ENCODE measurements around the gene LMF2.
"Not testable (repeated sequence)": the region's sequence is repeated elsewhere in the genome, so short reads cannot be mapped to it uniquely, and the experiment has no call there.

LMF2 gene

GRCh38 chr22:50507421-50507990, at the start of gene LMF2:
LMF2 (minus strand) TSS chr22:50507702; CDS start chr22:50507675, 27 bp downstream.
- DNase-seq (ENCODE audit: low read depth), result peak; percentile 86

- DNase-seq (ENCODE audit: low read depth), result no peak
These were observed 49.2 kb upstream of the LMF2 start for GRCh38 chr22:50556703-50557102.

- no peak for DNase-seq (ENCODE audit: low read depth)
These were observed 45.8 kb upstream of the LMF2 start for GRCh38 chr22:50553310-50553709.

GRCh38 chr22:50551160-50551752, 43.8 kb upstream of the LMF2 start:
- DNase-seq (ENCODE audit: low read depth), result no peak

- no peak for DNase-seq (ENCODE audit: low read depth)
These were observed 42.9 kb upstream of the LMF2 start for GRCh38 chr22:50550395-50550794.

GRCh38 chr22:50548921-50549790, 41.7 kb upstream of the LMF2 start:
- DNase-seq (ENCODE audit: low read depth), result no peak

- DNase-seq (ENCODE audit: low read depth), result no peak
These were observed 40.8 kb upstream of the LMF2 start for GRCh38 chr22:50548040-50548920.

GRCh38 chr22:50547263-50547985, 39.9 kb upstream of the LMF2 start:
- no peak for DNase-seq (ENCODE audit: low read depth)

- no peak for DNase-seq (ENCODE audit: low read depth)
These were observed 39.1 kb upstream of the LMF2 start for GRCh38 chr22:50546326-50547262.

GRCh38 chr22:50545522-50546325, 38.2 kb upstream of the LMF2 start, which contains the start of gene KLHDC7B:
KLHDC7B (plus strand) TSS chr22:50545899; CDS start chr22:50546244, 345 bp downstream.
- DNase-seq (ENCODE audit: low read depth), result no peak

- no peak for DNase-seq (ENCODE audit: low read depth)
These were observed 37.3 kb upstream of the LMF2 start for GRCh38 chr22:50544746-50545253.

GRCh38 chr22:50544078-50544745, 36.7 kb upstream of the LMF2 start:
- DNase-seq (ENCODE audit: low read depth), result peak; percentile 53

- DNase-seq (ENCODE audit: low read depth), result no peak
These were observed 35.0 kb upstream of the LMF2 start for GRCh38 chr22:50542416-50542927.

GRCh38 chr22:50541667-50542026, 34.1 kb upstream of the LMF2 start:
- DNase-seq (ENCODE audit: low read depth), result not testable (repeated sequence)

- no peak for DNase-seq (ENCODE audit: low read depth)
These were observed 32.9 kb upstream of the LMF2 start for GRCh38 chr22:50540381-50540780.

- DNase-seq (ENCODE audit: low read depth), result no peak
These were observed 30.3 kb upstream of the LMF2 start for GRCh38 chr22:50537765-50538164.

- DNase-seq (ENCODE audit: low read depth), result no peak
These were observed 28.7 kb upstream of the LMF2 start for GRCh38 chr22:50536226-50536625.

- no peak for DNase-seq (ENCODE audit: low read depth)
These were observed 27.6 kb upstream of the LMF2 start for GRCh38 chr22:50535113-50535512.
